Suprapubic skin (tissue), 4 donors: ENCODE data around the gene LRCOL1.

Experiments used
- CTCF ChIP-seq, 2 donors: fragments of 200-600 bp in 1 of 2; fragments of 450-650 bp in 1 of 2; sonication (generic) in 1 of 2; IDR thresholded peaks; one replicate each; pipeline ENCODE4 v1.5.1; 2016 to 2019; ENCODE audit warnings: antibody characterized with exemption in 2 of 2, mild to moderate bottlenecking in 1 of 2, moderate library complexity in 1 of 2
- EP300 ChIP-seq: sonication (generic); formaldehyde crosslinking; IDR thresholded peaks from one replicate; pipeline ENCODE4 v1.6.1; 2017; ENCODE audit warnings: antibody characterized with exemption
- POLR2A ChIP-seq, 2 donors: fragments of 450-650 bp; IDR thresholded peaks; one replicate each; pipeline ENCODE4 v1.6.1; 2017; ENCODE audit warnings: antibody characterized with exemption in 2 of 2, mild to moderate bottlenecking in 2 of 2, moderate library complexity in 2 of 2
- POLR2AphosphoS5 ChIP-seq, 3 donors: sonication (generic); formaldehyde crosslinking; IDR thresholded peaks; one replicate each; pipeline ENCODE4 v1.6.1; 2017; ENCODE audit warnings: antibody characterized with exemption in 3 of 3

GRCh38 chr12:132593071-132593470, 17.3 kb downstream of the LRCOL1 start:
- TF ChIP-seq CTCF (IDR thresholded peaks at IDR 0.05) (no peak), EP300 (no peak), POLR2A (IDR thresholded peaks at IDR 0.05) (no peak), POLR2AphosphoS5 (IDR thresholded peaks at IDR 0.05) (no peak)
